SK-N-SH treated with all-trans-retinoic acid at 6 μM for 48 hours (cell line): Measurements from ENCODE around the gene P3H1.

ENCODE experiments used
- ATAC-seq: fragments of 200-7000 bp; cut with Tn5 transposase; 3 replicates; pipeline ENCODE4 v1.9.1; 2020; ENCODE audit warnings: mild to moderate bottlenecking, moderate library complexity
- ARNTL ChIP-seq: fragments of 450-650 bp; formaldehyde crosslinking; IDR thresholded peaks from 2 replicates; pipeline ENCODE4 v1.5.0; 2020; ENCODE audit warnings: low read depth, mild to moderate bottlenecking, moderate library complexity, borderline replicate concordance
- CSDC2 ChIP-seq: fragments of 250-450 bp; sonication (Bioruptor Pico); IDR thresholded peaks from 2 replicates; pipeline ENCODE4 v1.5.0; 2020; ENCODE audit warnings: mild to moderate bottlenecking, moderate library complexity
- GLIS3 ChIP-seq: fragments of 250-450 bp; sonication (Bioruptor Pico); IDR thresholded peaks from 2 replicates; pipeline ENCODE4 v1.5.0; 2020; ENCODE audit warnings: mild to moderate bottlenecking, moderate library complexity
- ISL1 ChIP-seq: fragments of 250-450 bp; sonication (Bioruptor Pico); IDR thresholded peaks from 2 replicates; pipeline ENCODE4 v2.1.2; 2022; ENCODE audit warnings: mild to moderate bottlenecking, moderate library complexity
- OSR1 ChIP-seq: fragments of 250-450 bp; sonication (Bioruptor Pico); IDR thresholded peaks from 2 replicates; pipeline ENCODE4 v1.8.0; 2022; ENCODE audit warnings: moderate library complexity, mild to moderate bottlenecking, inconsistent platforms
- RARB ChIP-seq: fragments of 250-450 bp; sonication (Bioruptor Pico); IDR thresholded peaks from 2 replicates; pipeline ENCODE4 v1.8.0; 2021; ENCODE audit warnings: mild to moderate bottlenecking, moderate library complexity
- TCF4 ChIP-seq: fragments of 250-450 bp; sonication (Bioruptor Pico); IDR thresholded peaks from 2 replicates; pipeline ENCODE4 v1.8.0; 2021; ENCODE audit warnings: mild to moderate bottlenecking, moderate library complexity, borderline replicate concordance
- TOX ChIP-seq: fragments of 250-450 bp; sonication (Bioruptor Pico); IDR thresholded peaks from 2 replicates; pipeline ENCODE4 v1.8.0; 2021; ENCODE audit warnings: mild to moderate bottlenecking, moderate library complexity, borderline replicate concordance
- ZC3H10 ChIP-seq: fragments of 250-450 bp; sonication (Bioruptor Pico); IDR thresholded peaks from 2 replicates; pipeline ENCODE4 v1.5.1; 2021; ENCODE audit warnings: mild to moderate bottlenecking, moderate library complexity
- ZFP3 ChIP-seq: fragments of 250-450 bp; sonication (Bioruptor Pico); IDR thresholded peaks from 2 replicates; pipeline ENCODE4 v1.5.0; 2020; ENCODE audit warnings: mild to moderate bottlenecking, moderate library complexity
- ZFP30 ChIP-seq: fragments of 450-650 bp; formaldehyde crosslinking; IDR thresholded peaks from 2 replicates; pipeline ENCODE4 v1.5.0; 2022; ENCODE audit warnings: mild to moderate bottlenecking, moderate library complexity
- ZNF70 ChIP-seq: fragments of 450-650 bp; formaldehyde crosslinking; IDR thresholded peaks from 2 replicates; pipeline ENCODE4 v1.5.0; 2020; ENCODE audit warnings: mild to moderate bottlenecking, moderate library complexity
- ZNF8 ChIP-seq: fragments of 450-650 bp; formaldehyde crosslinking; IDR thresholded peaks from 2 replicates; pipeline ENCODE4 v1.5.0; 2020; ENCODE audit warnings: mild to moderate bottlenecking, moderate library complexity
- TF ChIP-seq, protein P1 (sequence below): fragments of 250-450 bp; sonication (Bioruptor Pico); IDR thresholded peaks from 2 replicates; pipeline ENCODE4 v1.5.0; 2020; ENCODE audit warnings: mild to moderate bottlenecking, moderate library complexity
- TF ChIP-seq, protein P2 (sequence below): fragments of 250-450 bp; sonication (Bioruptor Pico); IDR thresholded peaks from 2 replicates; pipeline ENCODE4 v1.8.0; 2020; ENCODE audit warnings: mild to moderate bottlenecking, moderate library complexity, borderline replicate concordance
- TF ChIP-seq, protein P3 (sequence below): fragments of 250-450 bp; sonication (Bioruptor Pico); IDR thresholded peaks from 2 replicates; pipeline ENCODE4 v1.8.0; 2021; ENCODE audit warnings: low read depth, mild to moderate bottlenecking, moderate library complexity, borderline replicate concordance
- TF ChIP-seq, protein P4 (sequence below): fragments of 250-450 bp; sonication (Bioruptor Pico); IDR thresholded peaks from 2 replicates; pipeline ENCODE4 v1.5.1; 2021; ENCODE audit warnings: mild to moderate bottlenecking, moderate library complexity
- TF ChIP-seq, protein P5 (sequence below): fragments of 250-450 bp; sonication (Bioruptor Pico); IDR thresholded peaks from 2 replicates; pipeline ENCODE4 v1.5.1; 2020; ENCODE audit warnings: low read depth, mild to moderate bottlenecking, moderate library complexity

Gene P3H1

DNA sequence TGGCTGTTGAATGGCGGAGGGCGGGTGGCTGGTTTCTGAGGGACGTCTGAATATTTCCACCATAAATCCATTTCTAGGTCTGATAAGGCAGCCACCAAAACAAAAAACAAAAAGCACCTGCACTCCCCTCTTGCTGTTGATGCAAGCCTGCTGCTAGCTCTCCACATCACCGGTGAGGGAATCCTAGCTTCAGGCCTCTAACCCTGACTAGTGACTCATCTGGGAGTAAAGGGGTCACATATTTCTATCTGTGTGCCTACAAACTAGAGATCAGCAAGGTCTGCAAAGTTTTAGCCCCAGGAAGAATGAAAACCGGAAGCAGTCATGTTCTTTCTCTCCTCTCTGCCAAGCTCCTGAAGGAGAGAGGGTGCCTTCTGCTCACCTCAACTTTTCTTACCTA, 39.8 kb upstream of the P3H1 start:
- TF ChIP-seq, protein P1, sequence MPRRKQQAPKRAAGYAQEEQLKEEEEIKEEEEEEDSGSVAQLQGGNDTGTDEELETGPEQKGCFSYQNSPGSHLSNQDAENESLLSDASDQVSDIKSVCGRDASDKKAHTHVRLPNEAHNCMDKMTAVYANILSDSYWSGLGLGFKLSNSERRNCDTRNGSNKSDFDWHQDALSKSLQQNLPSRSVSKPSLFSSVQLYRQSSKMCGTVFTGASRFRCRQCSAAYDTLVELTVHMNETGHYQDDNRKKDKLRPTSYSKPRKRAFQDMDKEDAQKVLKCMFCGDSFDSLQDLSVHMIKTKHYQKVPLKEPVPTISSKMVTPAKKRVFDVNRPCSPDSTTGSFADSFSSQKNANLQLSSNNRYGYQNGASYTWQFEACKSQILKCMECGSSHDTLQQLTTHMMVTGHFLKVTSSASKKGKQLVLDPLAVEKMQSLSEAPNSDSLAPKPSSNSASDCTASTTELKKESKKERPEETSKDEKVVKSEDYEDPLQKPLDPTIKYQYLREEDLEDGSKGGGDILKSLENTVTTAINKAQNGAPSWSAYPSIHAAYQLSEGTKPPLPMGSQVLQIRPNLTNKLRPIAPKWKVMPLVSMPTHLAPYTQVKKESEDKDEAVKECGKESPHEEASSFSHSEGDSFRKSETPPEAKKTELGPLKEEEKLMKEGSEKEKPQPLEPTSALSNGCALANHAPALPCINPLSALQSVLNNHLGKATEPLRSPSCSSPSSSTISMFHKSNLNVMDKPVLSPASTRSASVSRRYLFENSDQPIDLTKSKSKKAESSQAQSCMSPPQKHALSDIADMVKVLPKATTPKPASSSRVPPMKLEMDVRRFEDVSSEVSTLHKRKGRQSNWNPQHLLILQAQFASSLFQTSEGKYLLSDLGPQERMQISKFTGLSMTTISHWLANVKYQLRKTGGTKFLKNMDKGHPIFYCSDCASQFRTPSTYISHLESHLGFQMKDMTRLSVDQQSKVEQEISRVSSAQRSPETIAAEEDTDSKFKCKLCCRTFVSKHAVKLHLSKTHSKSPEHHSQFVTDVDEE = no peak
- TF ChIP-seq GLIS3 (CRISPR knock-in tag) (no peak), OSR1 (CRISPR knock-in tag) (no peak)
- no peak for ATAC-seq

DNA sequence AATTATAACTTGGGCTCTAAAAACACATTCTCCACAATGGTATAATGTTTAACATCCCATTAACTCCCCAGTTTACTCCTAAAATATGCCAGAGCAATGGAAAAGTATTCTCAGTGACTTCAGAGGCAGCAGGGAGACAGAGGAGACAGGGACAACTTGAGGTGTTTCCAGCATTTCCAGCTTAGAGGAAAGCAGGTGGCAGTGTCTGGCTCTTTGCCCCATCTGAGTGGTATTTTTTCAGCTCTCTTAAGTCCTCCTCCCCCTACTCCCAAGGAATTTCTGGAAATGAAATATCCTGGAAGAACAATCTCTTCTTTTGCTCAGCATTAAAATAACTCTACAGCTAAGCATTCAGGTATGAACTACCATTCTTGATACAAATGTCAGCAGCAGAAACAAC, 39.3 kb upstream of the P3H1 start:
- TF ChIP-seq OSR1 (CRISPR knock-in tag) (no peak), TOX (CRISPR knock-in tag) (no peak), ZC3H10 (CRISPR knock-in tag) (no peak), ZFP30 (no peak), ZNF8 (CRISPR knock-in tag) (no peak), ISL1 (CRISPR knock-in tag) (no peak), CSDC2 (CRISPR knock-in tag) (no peak), GLIS3 (CRISPR knock-in tag) (no peak), ARNTL (CRISPR knock-in tag) (no peak), ZFP3 (CRISPR knock-in tag) (no peak), ZNF70 (CRISPR knock-in tag) (no peak), TCF4 (CRISPR knock-in tag) (no peak), RARB (CRISPR knock-in tag) (no peak)
- TF ChIP-seq, protein P1 = no peak
- TF ChIP-seq, protein P2, sequence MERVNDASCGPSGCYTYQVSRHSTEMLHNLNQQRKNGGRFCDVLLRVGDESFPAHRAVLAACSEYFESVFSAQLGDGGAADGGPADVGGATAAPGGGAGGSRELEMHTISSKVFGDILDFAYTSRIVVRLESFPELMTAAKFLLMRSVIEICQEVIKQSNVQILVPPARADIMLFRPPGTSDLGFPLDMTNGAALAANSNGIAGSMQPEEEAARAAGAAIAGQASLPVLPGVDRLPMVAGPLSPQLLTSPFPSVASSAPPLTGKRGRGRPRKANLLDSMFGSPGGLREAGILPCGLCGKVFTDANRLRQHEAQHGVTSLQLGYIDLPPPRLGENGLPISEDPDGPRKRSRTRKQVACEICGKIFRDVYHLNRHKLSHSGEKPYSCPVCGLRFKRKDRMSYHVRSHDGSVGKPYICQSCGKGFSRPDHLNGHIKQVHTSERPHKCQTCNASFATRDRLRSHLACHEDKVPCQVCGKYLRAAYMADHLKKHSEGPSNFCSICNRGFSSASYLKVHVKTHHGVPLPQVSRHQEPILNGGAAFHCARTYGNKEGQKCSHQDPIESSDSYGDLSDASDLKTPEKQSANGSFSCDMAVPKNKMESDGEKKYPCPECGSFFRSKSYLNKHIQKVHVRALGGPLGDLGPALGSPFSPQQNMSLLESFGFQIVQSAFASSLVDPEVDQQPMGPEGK (CRISPR knock-in tag) = no peak
- TF ChIP-seq, protein P3, sequence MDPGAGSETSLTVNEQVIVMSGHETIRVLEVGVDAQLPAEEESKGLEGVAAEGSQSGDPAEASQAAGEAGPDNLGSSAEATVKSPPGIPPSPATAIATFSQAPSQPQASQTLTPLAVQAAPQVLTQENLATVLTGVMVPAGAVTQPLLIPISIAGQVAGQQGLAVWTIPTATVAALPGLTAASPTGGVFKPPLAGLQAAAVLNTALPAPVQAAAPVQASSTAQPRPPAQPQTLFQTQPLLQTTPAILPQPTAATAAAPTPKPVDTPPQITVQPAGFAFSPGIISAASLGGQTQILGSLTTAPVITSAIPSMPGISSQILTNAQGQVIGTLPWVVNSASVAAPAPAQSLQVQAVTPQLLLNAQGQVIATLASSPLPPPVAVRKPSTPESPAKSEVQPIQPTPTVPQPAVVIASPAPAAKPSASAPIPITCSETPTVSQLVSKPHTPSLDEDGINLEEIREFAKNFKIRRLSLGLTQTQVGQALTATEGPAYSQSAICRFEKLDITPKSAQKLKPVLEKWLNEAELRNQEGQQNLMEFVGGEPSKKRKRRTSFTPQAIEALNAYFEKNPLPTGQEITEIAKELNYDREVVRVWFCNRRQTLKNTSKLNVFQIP (CRISPR knock-in tag) = no peak
- TF ChIP-seq, protein P4, sequence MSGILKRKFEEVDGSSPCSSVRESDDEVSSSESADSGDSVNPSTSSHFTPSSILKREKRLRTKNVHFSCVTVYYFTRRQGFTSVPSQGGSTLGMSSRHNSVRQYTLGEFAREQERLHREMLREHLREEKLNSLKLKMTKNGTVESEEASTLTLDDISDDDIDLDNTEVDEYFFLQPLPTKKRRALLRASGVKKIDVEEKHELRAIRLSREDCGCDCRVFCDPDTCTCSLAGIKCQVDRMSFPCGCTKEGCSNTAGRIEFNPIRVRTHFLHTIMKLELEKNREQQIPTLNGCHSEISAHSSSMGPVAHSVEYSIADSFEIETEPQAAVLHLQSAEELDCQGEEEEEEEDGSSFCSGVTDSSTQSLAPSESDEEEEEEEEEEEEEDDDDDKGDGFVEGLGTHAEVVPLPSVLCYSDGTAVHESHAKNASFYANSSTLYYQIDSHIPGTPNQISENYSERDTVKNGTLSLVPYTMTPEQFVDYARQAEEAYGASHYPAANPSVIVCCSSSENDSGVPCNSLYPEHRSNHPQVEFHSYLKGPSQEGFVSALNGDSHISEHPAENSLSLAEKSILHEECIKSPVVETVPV (CRISPR knock-in tag) = no peak
- TF ChIP-seq, protein P5, sequence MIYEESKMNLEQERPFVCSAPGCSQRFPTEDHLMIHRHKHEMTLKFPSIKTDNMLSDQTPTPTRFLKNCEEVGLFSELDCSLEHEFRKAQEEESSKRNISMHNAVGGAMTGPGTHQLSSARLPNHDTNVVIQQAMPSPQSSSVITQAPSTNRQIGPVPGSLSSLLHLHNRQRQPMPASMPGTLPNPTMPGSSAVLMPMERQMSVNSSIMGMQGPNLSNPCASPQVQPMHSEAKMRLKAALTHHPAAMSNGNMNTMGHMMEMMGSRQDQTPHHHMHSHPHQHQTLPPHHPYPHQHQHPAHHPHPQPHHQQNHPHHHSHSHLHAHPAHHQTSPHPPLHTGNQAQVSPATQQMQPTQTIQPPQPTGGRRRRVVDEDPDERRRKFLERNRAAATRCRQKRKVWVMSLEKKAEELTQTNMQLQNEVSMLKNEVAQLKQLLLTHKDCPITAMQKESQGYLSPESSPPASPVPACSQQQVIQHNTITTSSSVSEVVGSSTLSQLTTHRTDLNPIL (CRISPR knock-in tag) = no peak

More for the DNA sequence above, 39.3 kb upstream of the P3H1 start:
- no peak for ATAC-seq
